Astrocyte of the spinal cord (primary cell): ENCODE results near the gene CDK5RAP3.

Experiments used
- DNase-seq: peaks from one replicate; pipeline ENCODE4 v3.0.0; 2011; ENCODE audit warnings: low read depth, low spot score
- H3K4me3 ChIP-seq: 2 replicates; pipeline ENCODE4 v1.5.1; 2011; ENCODE audit warnings: low read depth, mild to moderate bottlenecking, low read length, moderate library complexity
- CTCF ChIP-seq: IDR thresholded peaks from 2 replicates; pipeline ENCODE4 v1.5.1; 2012; ENCODE audit warnings: low read depth, mild to moderate bottlenecking, low read length, inconsistent platforms
- in situ Hi-C: cut with HindIII; loops from 2 replicates; pipeline ENCODE4 v1.10.0; 2017; ENCODE audit warnings: low sequenced_read_pairs

CDK5RAP3 gene

GRCh38 chr17:47989159-47989558, 18.2 kb downstream of the CDK5RAP3 start:
- no peak overlapping the region for H3K4me3 ChIP-seq
- in situ Hi-C loops, result no loop called here
- no peak for TF ChIP-seq CTCF
- no peak for DNase-seq

GRCh38 chr17:47989700-47990099, 18.8 kb downstream of the CDK5RAP3 start:
- TF ChIP-seq CTCF, result no peak
- in situ Hi-C loops, result no loop called here
- no peak for DNase-seq
- H3K4me3 ChIP-seq, result no peak overlapping the region

- DNase-seq, result no peak
- H3K4me3 ChIP-seq, result no peak overlapping the region
- TF ChIP-seq CTCF, result no peak
- in situ Hi-C loops, result no loop called here
Measured at GRCh38 chr17:47990962-47991731, 20.2 kb downstream of the CDK5RAP3 start.

- H3K4me3 ChIP-seq, result no peak overlapping the region
- in situ Hi-C loops, result no loop called here
- TF ChIP-seq CTCF, result no peak
- DNase-seq, result no peak
Measured at GRCh38 chr17:47992216-47992615, 21.3 kb downstream of the CDK5RAP3 start.

GRCh38 chr17:47993031-47993564, 22.2 kb downstream of the CDK5RAP3 start:
- DNase-seq, result no peak
- in situ Hi-C loops, result no loop called here
- H3K4me3 ChIP-seq, result no peak overlapping the region
- TF ChIP-seq CTCF, result no peak

GRCh38 chr17:47993964-47994363, 23.1 kb downstream of the CDK5RAP3 start:
- no peak for TF ChIP-seq CTCF
- no peak for DNase-seq
- no peak overlapping the region for H3K4me3 ChIP-seq
- in situ Hi-C loops, result no loop called here
